ENCODE data around the gene HHAT.

GRCh38 chr1:210715072-210715471, 386.4 kb downstream of the HHAT start:
- TF ChIP-seq CTCF (IDR thresholded peaks at IDR 0.05): no peak
- no peak for TF ChIP-seq POLR2AphosphoS5 (IDR thresholded peaks at IDR 0.05)

All from stomach (tissue), 4 donors.